Thyroid gland (tissue), 4 donors: ENCODE measurements around the gene CCDC86. TPM values are rescaled to one million over a fixed set of nuclear protein-coding genes. Genes with fewer than 3 reads are reported as not detected.

ENCODE experiments used
- DNase-seq, 2 donors: peaks; one replicate each; pipeline ENCODE4 v3.0.0-alpha.2; 2019
- H3K27ac ChIP-seq, 3 donors: fragments of 200-600 bp; sonication (generic); 1 replicate in 2 of 3; 2 replicates in 1 of 3; pipeline ENCODE4 v1.5.1; 2016 to 2019; ENCODE audit warnings: mild to moderate bottlenecking in 1 of 3, moderate library complexity in 1 of 3
- H3K27me3 ChIP-seq: fragments of 200-600 bp; sonication (generic); one replicate; pipeline ENCODE4 v1.5.1; 2019
- H3K36me3 ChIP-seq, 2 donors: fragments of 200-600 bp; sonication (generic); one replicate each; pipeline ENCODE4 v1.5.1; 2016 to 2019
- H3K4me1 ChIP-seq, 2 donors: fragments of 200-600 bp; sonication (generic); one replicate each; pipeline ENCODE4 v1.5.1; 2017 to 2019
- H3K4me3 ChIP-seq, 3 donors: fragments of 200-600 bp; sonication (generic); replicated peaks in 1 of 3; 1 replicate in 2 of 3; 2 replicates in 1 of 3; pipeline ENCODE4 v1.5.1; 2016; ENCODE audit warnings: mild to moderate bottlenecking in 1 of 3
- H3K9me3 ChIP-seq: fragments of 200-600 bp; sonication (generic); one replicate; pipeline ENCODE4 v1.5.1; 2017
- POLR2A ChIP-seq, 2 donors: fragments of 450-650 bp; IDR thresholded peaks; one replicate each; pipeline ENCODE4 v1.6.1; 2017; ENCODE audit warnings: antibody characterized with exemption in 2 of 2, mild to moderate bottlenecking in 2 of 2, moderate library complexity in 1 of 2
- WGBS, 2 donors: methylation state at CpG; one replicate each; pipeline ENCODE4 v1.1.5; 2017; 5-methylcytosine and 5-hydroxymethylcytosine counted together
- intact Hi-C: fragments of 100-400 bp; cut with DNase I; formaldehyde crosslinking; loops from one replicate; pipeline ENCODE4 v1.15.1; 2023
- total RNA-seq, 4 donors: library from RNA; depleted of rRNA; stranded (reverse); fragments of >200 nt; gene quantifications; one replicate each; pipeline ENCODE4 v1.2.3, GENCODE V29; 2016
- TF ChIP-seq, protein P1 (sequence below), 6 experiments: fragments of 200-600 bp in 3 of 6; fragments of 450-650 bp in 3 of 6; sonication (generic) in 3 of 6; IDR thresholded peaks; one replicate each; pipeline ENCODE4 v1.5.1; 2016 to 2019; ENCODE audit warnings: antibody characterized with exemption in 6 of 6, mild to moderate bottlenecking in 2 of 6, inconsistent platforms in 1 of 6, moderate library complexity in 1 of 6

The CCDC86 gene
- total RNA-seq, 4 donors from 2014 or later, result 6.7 to 19.6 (median 14.2) TPM

DNA sequence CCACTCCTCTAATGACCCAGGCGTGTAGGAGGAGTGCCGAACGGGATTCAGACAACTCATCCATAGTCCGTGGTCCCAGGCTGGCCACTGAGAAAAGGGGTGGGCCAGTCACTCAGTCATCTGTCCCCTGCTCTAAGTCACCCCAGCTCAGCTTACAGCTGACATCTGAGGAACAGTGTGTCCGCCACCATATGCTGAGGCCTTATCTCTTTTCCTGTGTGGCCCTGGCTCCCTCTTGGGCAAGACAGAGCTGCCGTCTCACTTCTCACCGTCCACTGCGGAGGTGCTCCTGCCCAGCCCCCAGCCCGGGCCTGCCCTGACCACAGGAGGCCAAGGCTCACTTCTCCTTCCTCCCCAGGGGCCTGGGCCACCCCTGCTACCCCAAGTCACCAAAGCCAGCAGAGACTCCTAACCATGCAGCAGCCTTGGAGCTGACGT is 6.8 kb downstream of the CCDC86 start:
- Histone ChIP-seq H3K36me3 (peaks cover 14 to 16% of the 10 kb centered on the region in 2 donors), H3K4me3 (no peak overlapping the region), H3K4me1 (peaks cover 3 to 5% of the 10 kb centered on the region in 2 donors), H3K27ac (no peak overlapping the region), H3K27me3 (no peaks in the 10 kb centered on the region), H3K9me3 (no peaks in the 10 kb centered on the region)
- no peak for DNase-seq
- 86 to 93% methylated on average over 7 to 10 of the region's 10 CpGs for WGBS, 2 donors
- TF ChIP-seq, protein P1, sequence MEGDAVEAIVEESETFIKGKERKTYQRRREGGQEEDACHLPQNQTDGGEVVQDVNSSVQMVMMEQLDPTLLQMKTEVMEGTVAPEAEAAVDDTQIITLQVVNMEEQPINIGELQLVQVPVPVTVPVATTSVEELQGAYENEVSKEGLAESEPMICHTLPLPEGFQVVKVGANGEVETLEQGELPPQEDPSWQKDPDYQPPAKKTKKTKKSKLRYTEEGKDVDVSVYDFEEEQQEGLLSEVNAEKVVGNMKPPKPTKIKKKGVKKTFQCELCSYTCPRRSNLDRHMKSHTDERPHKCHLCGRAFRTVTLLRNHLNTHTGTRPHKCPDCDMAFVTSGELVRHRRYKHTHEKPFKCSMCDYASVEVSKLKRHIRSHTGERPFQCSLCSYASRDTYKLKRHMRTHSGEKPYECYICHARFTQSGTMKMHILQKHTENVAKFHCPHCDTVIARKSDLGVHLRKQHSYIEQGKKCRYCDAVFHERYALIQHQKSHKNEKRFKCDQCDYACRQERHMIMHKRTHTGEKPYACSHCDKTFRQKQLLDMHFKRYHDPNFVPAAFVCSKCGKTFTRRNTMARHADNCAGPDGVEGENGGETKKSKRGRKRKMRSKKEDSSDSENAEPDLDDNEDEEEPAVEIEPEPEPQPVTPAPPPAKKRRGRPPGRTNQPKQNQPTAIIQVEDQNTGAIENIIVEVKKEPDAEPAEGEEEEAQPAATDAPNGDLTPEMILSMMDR (IDR thresholded peaks at IDR 0.05), result no peak
- TF ChIP-seq POLR2A (IDR thresholded peaks at IDR 0.05), result no peak
- intact Hi-C loops, result no loop called here

DNA sequence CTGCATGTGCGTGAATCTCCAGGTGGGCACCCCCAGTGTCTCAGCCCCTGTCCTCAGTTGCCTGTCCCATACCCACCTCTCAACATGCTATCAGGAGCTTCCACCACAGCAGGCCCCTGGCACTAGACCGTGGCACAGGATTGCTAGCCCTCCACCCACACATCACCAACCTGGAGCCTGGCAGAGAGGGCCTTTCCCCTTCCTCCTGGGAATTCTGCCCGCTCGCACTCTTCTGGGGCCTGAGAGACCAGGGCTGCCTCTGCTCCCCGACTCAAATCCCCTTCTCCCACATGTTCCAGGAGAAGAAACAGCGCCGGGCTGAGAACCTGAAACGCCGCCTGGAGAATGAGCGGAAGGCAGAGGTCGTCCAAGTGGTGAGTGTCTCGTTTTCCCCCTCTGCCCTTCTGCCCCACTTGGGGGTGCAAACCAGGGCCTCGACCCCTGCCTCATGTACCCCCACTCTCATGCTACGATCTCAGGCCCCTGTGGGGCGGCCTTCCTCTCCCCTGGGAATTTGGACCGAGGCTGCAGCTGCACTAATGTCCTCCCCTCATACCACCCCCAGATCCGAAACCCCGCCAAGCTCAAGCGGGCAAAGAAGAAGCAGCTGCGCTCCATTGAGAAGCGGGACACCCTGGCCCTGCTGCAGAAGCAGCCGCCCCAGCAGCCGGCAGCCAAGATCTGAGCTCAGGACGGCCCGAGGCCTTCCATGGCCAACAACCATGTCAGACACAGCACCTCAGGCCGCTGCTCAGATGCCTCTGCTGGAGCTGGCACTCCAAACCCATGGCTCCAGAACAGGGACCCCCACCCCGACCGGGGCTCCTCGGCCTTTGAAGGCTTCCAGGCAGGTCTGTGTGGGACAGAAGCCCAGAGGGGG is 8.0 kb downstream of the CCDC86 start:
- Histone ChIP-seq H3K4me3 (no peak overlapping the region), H3K36me3 (peaks cover 14 to 16% of the 10 kb centered on the region in 2 donors), H3K27ac (no peak overlapping the region), H3K27me3 (no peaks in the 10 kb centered on the region), H3K4me1 (no peaks in the 10 kb centered on the region), H3K9me3 (no peaks in the 10 kb centered on the region)
- WGBS, 2 donors, result 91 to 92% methylated on average over 22 to 25 of the region's 29 CpGs
- TF ChIP-seq, protein P1 (IDR thresholded peaks at IDR 0.05), result no peak
- TF ChIP-seq POLR2A (IDR thresholded peaks at IDR 0.05), result no peak
- DNase-seq, result no peak
- intact Hi-C loops, result no loop called here

DNA sequence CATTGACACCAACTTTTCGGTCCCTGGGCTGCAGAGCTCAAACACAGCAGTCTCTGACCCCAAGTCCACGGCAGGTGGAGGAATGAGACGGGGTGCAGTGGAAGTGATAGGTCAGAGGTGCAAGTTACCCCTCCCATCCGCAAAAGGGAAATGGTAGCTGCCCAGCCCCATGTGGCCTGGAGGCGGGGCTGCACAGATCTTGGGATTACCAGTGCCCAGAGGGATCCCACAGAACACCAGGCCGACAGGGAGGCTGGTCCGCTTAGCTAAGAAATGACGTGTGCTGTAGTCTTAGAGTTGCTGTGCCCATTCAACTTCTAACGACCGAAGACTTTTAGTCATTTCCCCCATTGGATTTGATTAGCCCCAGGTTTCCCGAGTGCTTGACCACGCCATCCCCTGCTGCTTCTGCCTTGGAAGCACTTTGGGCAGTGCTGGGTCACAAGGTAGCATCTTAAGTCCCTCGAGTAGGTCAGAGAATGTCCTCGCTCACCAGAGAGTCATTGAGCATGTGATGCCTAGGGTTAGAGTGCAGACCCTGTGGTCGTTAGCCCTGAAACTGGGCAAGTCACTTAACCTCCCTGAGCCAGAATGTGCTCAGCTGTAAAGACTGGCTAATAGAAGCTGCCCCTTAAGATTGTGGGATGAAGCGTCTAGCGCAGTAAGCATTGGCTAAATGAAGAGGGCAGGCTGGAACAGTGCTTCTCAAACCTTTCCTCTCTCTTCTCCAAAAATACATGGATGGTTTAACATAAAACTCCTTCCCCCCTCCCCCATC is 9.6 kb downstream of the CCDC86 start:
- TF ChIP-seq POLR2A (IDR thresholded peaks at IDR 0.05), result no peak
- TF ChIP-seq, protein P1 (IDR thresholded peaks at IDR 0.05), result no peak
- no peak for DNase-seq
- Histone ChIP-seq H3K27me3 (no peaks in the 10 kb centered on the region), H3K9me3 (no peaks in the 10 kb centered on the region), H3K4me3 (no peak overlapping the region), H3K36me3 (peaks cover 14 to 16% of the 10 kb centered on the region in 2 donors), H3K4me1 (no peaks in the 10 kb centered on the region), H3K27ac (no peak overlapping the region)
- WGBS, 2 donors, result 91 to 94% methylated on average over 13 to 17 of the region's 17 CpGs
- intact Hi-C loops, result no loop called here

DNA sequence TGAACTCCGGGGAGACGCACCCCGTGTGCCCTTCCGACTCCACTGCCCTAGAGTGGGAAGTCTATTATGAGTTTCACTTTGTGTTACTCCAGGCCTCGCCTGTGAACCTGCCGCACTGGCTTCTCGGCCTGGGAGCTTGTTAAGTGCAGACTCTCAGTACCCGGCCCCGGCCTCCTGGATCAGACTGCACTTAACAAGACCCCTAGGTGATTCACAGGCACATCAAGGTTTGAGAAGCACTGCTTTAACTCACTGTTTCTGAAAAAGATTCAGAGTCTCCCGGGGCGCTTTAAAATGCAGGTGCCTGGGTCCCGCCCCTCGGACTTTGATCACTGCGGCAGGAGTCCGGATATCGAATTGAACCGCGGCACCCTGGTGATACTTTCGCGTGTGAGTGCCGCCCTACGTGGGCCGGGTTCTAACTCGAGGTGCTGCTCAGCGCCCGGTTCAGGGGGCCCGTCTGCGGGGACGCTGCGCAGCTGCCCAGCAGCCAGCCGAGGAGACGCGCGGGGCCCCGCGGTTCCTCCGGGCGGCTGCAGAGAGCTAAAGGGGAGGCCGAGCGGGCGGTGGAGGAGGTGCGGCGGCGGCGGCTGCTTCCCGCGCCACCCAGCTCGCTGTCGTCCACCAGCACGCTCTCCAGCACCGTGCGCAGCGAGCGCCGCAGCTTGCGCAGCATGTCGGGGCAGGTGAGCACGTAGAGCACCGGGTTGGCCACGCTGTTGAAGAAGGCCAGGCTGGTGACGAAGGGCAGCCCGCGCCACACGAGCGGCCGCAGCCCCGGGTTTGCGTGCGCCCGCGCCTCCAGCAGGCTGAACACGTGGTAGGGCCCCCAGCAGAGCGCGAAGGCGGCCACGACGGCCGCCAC is 10.4 kb downstream of the CCDC86 start:
- 48 to 81% methylated on average over 11 to 20 of the region's 78 CpGs for WGBS, 2 donors

More for the DNA sequence above, 10.4 kb downstream of the CCDC86 start:
- Histone ChIP-seq H3K27me3 (no peaks in the 10 kb centered on the region), H3K36me3 (peaks cover 14 to 16% of the 10 kb centered on the region in 2 donors), H3K4me3 (no peak overlapping the region), H3K9me3 (no peaks in the 10 kb centered on the region), H3K4me1 (no peaks in the 10 kb centered on the region), H3K27ac (no peak overlapping the region)
- TF ChIP-seq, protein P1 (IDR thresholded peaks at IDR 0.05), result no peak
- TF ChIP-seq POLR2A (IDR thresholded peaks at IDR 0.05), result no peak
- no peak for DNase-seq
- intact Hi-C loops, result no loop called here
